ENCODE measurements around the gene TBCE. TPM values are rescaled to one million over a fixed set of nuclear protein-coding genes. Genes with fewer than 3 reads are reported as not detected.

The TBCE gene
- total RNA-seq, 4 donors from 2014 or later = 11.2 to 18.6 (median 14.6) TPM

DNA sequence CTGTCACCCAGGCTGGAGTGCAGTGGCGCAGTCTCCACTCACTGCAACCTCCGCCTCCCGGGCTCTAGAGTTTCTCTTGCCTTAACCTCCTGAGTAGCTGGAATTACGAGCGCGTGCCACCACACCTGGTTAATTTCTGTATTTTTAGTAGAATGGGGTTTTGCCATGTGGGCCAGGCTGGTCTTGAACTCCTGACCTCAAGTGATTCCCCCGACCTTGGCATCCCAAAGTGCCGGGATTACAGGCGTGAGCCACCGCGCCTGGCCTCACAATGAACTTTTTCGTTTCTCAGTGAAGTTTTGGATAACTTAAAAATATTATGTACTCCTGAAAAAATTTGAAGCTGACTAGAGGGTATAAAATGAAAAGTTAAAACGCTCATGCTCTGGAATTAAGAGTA is 59.5 kb downstream of the TBCE start:
- H3K4me3 ChIP-seq = no peak overlapping the region
- no peak for TF ChIP-seq POLR2A (IDR thresholded peaks at IDR 0.05)
- TF ChIP-seq CTCF (IDR thresholded peaks at IDR 0.05) = no peak
- peaks cover 0 to 31% (median 0%) of the 10 kb centered on the region in 3 donors for H3K36me3 ChIP-seq
- H3K4me1 ChIP-seq = no peaks in the 10 kb centered on the region
- H3K9me3 ChIP-seq = no peaks in the 10 kb centered on the region
- WGBS, 2 donors = 91 to 93% methylated on average over 13 of the region's 13 CpGs
- no peaks in the 10 kb centered on the region for H3K27me3 ChIP-seq
- intact Hi-C loops (cut with DNase I) = no loop called here
- DNase-seq = no peak
- H3K27ac ChIP-seq = no peak overlapping the region

GRCh38 chr1:235427447-235427846 is 60.2 kb downstream of the TBCE start:
- H3K4me1 ChIP-seq = no peaks in the 10 kb centered on the region
- H3K36me3 ChIP-seq = peaks cover 0 to 39% (median 0%) of the 10 kb centered on the region in 3 donors
- intact Hi-C loops (cut with DNase I) = no loop called here
- TF ChIP-seq POLR2A (IDR thresholded peaks at IDR 0.05) = no peak
- no peak for TF ChIP-seq CTCF (IDR thresholded peaks at IDR 0.05)
- H3K27ac ChIP-seq = no peak overlapping the region
- no peaks in the 10 kb centered on the region for H3K9me3 ChIP-seq
- 73 to 92% methylated on average over 4 of the region's 4 CpGs for WGBS, 2 donors
- H3K27me3 ChIP-seq = no peaks in the 10 kb centered on the region
- no peak overlapping the region for H3K4me3 ChIP-seq
- DNase-seq = no peak

- no peak for DNase-seq
- Histone ChIP-seq H3K4me1 (no peaks in the 10 kb centered on the region), H3K36me3 (peaks cover 0 to 56% (median 8%) of the 10 kb centered on the region in 3 donors), H3K27me3 (no peaks in the 10 kb centered on the region), H3K9me3 (no peaks in the 10 kb centered on the region), H3K4me3 (no peak overlapping the region), H3K27ac (no peak overlapping the region)
- intact Hi-C loops (cut with DNase I) = no loop called here
- TF ChIP-seq CTCF (IDR thresholded peaks at IDR 0.05) (no peak), POLR2A (IDR thresholded peaks at IDR 0.05) (no peak)
- 78 to 80% methylated on average over 5 of the region's 5 CpGs for WGBS, 2 donors
Observed at GRCh38 chr1:235429143-235429542, 61.9 kb downstream of the TBCE start.

- Histone ChIP-seq H3K4me3 (no peak overlapping the region), H3K36me3 (peaks cover 0 to 74% (median 8%) of the 10 kb centered on the region in 3 donors), H3K9me3 (no peaks in the 10 kb centered on the region), H3K27ac (no peak overlapping the region), H3K27me3 (no peaks in the 10 kb centered on the region), H3K4me1 (no peaks in the 10 kb centered on the region)
- WGBS, 2 donors = 72 to 82% methylated on average over 6 of the region's 6 CpGs
- intact Hi-C loops (cut with DNase I) = no loop called here
- DNase-seq = no peak
- TF ChIP-seq CTCF (IDR thresholded peaks at IDR 0.05) (no peak), POLR2A (IDR thresholded peaks at IDR 0.05) (no peak)
Observed at GRCh38 chr1:235430991-235431390, 63.8 kb downstream of the TBCE start.

DNA sequence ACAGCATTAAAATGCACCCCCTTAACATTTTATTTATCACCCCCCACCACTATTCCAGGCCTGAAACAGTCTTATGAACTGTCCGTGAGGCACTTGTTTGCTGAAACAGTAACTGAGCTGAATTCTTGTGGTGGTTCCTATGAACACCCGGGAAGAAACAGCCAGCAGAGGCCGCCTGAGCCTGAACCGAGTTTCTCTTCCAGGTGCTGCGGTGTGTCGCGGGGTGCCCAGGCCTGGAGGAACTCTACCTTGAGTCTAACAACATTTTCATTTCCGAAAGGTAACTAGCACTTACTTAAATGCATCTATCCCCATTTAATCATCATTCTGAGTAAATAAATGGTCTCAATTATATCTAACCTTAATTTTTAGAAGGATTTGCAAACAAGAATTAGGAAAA is 66.8 kb downstream of the TBCE start:
- Histone ChIP-seq H3K9me3 (no peaks in the 10 kb centered on the region), H3K4me3 (no peak overlapping the region), H3K36me3 (peaks cover 0 to 85% (median 22%) of the 10 kb centered on the region in 3 donors), H3K27me3 (no peaks in the 10 kb centered on the region), H3K27ac (no peak overlapping the region), H3K4me1 (no peaks in the 10 kb centered on the region)
- DNase-seq = no peak
- 90 to 91% methylated on average over 8 of the region's 8 CpGs for whole genome bisulfite sequencing, 2 donors
- TF ChIP-seq CTCF (IDR thresholded peaks at IDR 0.05) (no peak), POLR2A (IDR thresholded peaks at IDR 0.05) (no peak)
- intact Hi-C loops (cut with DNase I) = no loop called here
